Measurements from ENCODE around the gene FHIT. TPM values are rescaled to one million over a fixed set of nuclear protein-coding genes. Genes with fewer than 3 reads are reported as not detected.

The FHIT gene
- total RNA-seq, 4 donors from 2014 or later, result 0.72 to 5.2 (median 2.1) TPM

DNA sequence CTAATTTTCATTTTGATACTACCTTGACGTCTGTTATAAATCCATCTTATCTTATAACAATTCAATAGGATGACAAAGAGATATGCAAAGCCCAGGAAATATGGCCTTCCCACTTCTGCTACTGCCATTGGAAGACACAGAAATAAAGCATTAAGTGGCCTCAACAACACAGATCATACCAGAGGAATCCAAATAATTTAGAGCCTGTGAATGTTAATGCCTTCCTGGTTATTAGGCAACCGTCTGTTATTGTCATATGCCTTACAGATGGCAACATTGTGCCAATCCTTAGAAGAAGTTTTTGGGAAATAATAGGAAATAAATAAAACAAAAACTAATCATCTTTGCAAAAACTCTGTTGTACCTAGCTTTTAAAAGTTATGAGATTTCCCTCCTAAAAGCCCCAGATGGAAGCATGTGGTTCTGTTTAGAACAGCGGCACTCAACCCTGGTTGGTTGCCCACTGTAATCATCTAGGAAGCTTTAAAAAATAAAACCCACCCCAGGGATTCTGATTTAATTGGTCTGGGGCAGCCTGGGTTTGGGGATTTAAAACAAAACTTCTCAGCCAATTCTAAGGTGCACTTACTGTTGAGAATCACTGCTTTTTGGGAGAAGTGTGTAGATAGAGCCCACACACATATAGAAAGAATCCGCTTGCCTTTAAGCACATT is 1496.7 kb downstream of the FHIT start:
- no peak for DNase-seq
- ATAC-seq, result no peak
- no peaks in the 10 kb centered on the region for H3K4me1 ChIP-seq
- H3K27me3 ChIP-seq, result no peaks in the 10 kb centered on the region
- no peaks in the 10 kb centered on the region for H3K36me3 ChIP-seq
- no peak overlapping the region for H3K27ac ChIP-seq
- no peak for TF ChIP-seq CTCF (IDR thresholded peaks at IDR 0.05 in 4 of 5, conservative IDR thresholded peaks at IDR 0.05 in 1 of 5)
- TF ChIP-seq POLR2A (IDR thresholded peaks at IDR 0.05), result no peak
- intact Hi-C loops (cut with DNase I; ENCODE audit: low total_unique reads) (no loop called here), in situ Hi-C loops (cut with MboI; ENCODE audit: low sequenced_read_pairs in 4 of 4) (no loop called here)
- H3K9me3 ChIP-seq, result no peaks in the 10 kb centered on the region
- no peak overlapping the region for H3K4me3 ChIP-seq

GRCh38 chr3:59753808-59754450 is 1497.3 kb downstream of the FHIT start:
- no peak for TF ChIP-seq CTCF (IDR thresholded peaks at IDR 0.05 in 4 of 5, conservative IDR thresholded peaks at IDR 0.05 in 1 of 5)
- no peak for TF ChIP-seq POLR2A (IDR thresholded peaks at IDR 0.05)
- H3K36me3 ChIP-seq, result no peaks in the 10 kb centered on the region
- in situ Hi-C loops (cut with MboI; ENCODE audit: low sequenced_read_pairs in 4 of 4) (no loop called here), intact Hi-C loops (cut with DNase I; ENCODE audit: low total_unique reads) (no loop called here)
- ATAC-seq (no peak), DNase-seq (no peak)
- no peak overlapping the region for H3K4me3 ChIP-seq
- no peaks in the 10 kb centered on the region for H3K27me3 ChIP-seq
- no peak overlapping the region for H3K27ac ChIP-seq
- H3K9me3 ChIP-seq, result no peaks in the 10 kb centered on the region
- H3K4me1 ChIP-seq, result no peaks in the 10 kb centered on the region

DNA sequence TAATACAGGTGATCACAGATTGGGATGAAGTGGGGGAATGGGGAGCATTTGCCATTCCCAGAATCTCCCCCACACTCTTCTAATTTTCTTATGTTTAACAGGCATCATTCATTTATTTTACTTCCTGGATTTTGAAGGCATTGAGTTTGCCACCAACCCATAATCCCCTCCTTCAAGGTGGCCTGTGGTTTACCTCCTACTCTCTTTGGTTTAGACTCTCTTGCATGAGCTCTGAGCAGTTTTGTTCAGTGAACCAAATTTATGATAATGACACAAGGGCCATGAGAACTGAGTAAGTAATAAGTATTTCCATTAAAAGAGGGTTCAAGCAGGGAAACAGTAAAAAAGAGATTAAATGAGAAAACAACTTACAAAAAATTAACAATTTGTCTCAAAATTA is 1498.3 kb downstream of the FHIT start:
- ATAC-seq (no peak), DNase-seq (no peak)
- Histone ChIP-seq H3K4me1 (no peaks in the 10 kb centered on the region), H3K36me3 (no peaks in the 10 kb centered on the region), H3K4me3 (no peak overlapping the region), H3K9me3 (no peaks in the 10 kb centered on the region), H3K27ac (no peak overlapping the region), H3K27me3 (no peaks in the 10 kb centered on the region)
- intact Hi-C loops (cut with DNase I; ENCODE audit: low total_unique reads) (no loop called here), in situ Hi-C loops (cut with MboI; ENCODE audit: low sequenced_read_pairs in 4 of 4) (no loop called here)
- no peak for TF ChIP-seq CTCF (IDR thresholded peaks at IDR 0.05 in 4 of 5, conservative IDR thresholded peaks at IDR 0.05 in 1 of 5)
- TF ChIP-seq POLR2A (IDR thresholded peaks at IDR 0.05), result no peak

DNA sequence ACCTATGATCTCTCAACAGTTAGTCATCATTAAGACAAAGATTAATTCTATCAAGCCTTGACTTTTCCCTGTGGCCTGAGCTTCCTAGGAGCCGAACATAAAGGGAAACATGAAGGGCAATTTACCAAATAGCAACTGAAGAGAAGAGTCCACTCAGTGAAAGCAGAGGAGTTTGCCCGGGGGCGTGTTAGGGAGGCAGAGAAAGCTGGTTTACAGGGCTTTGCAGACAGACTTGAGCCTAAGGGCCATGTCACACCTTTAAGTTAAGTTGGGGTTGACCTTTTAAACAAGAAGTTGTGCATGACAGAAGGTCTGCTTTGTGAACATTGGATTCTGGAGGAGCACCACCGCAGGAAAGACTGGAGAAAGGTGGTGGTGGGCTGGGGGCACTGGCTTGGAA is 1499.6 kb downstream of the FHIT start:
- DNase-seq, result no peak
- H3K4me1 ChIP-seq, result no peaks in the 10 kb centered on the region
- no peaks in the 10 kb centered on the region for H3K27me3 ChIP-seq
- intact Hi-C loops (cut with DNase I; ENCODE audit: low total_unique reads) (no loop called here), in situ Hi-C loops (cut with MboI; ENCODE audit: low sequenced_read_pairs in 4 of 4) (no loop called here)
- ATAC-seq, result no peak
- no peaks in the 10 kb centered on the region for H3K9me3 ChIP-seq
- no peaks in the 10 kb centered on the region for H3K36me3 ChIP-seq
- TF ChIP-seq POLR2A (IDR thresholded peaks at IDR 0.05) (no peak), CTCF (IDR thresholded peaks at IDR 0.05 in 4 of 5, conservative IDR thresholded peaks at IDR 0.05 in 1 of 5) (no peak)
- no peak overlapping the region for H3K4me3 ChIP-seq
- no peak overlapping the region for H3K27ac ChIP-seq
